A549 (cell line): ENCODE measurements around the gene TM4SF20. TPM values are rescaled to one million over a fixed set of nuclear protein-coding genes. Genes with fewer than 3 reads are reported as not detected.
A peak's percentile ranks its signal among the peaks of the same experiment; 100 is the strongest.
"Not testable (repeated sequence)": the region's sequence is repeated elsewhere in the genome, so short reads cannot be mapped to it uniquely, and the experiment has no call there.

Experiments
- ATAC-seq, 2 experiments: fragments of 200-7000 bp in 1 of 2; fragments of >200 bp in 1 of 2; cut with Nextera tagmentation in 1 of 2; cut with Tn5 transposase in 1 of 2; 3 replicates each; pipeline versions ENCODE4 v1.8.0 to v1.9.1; 2018 to 2020; ENCODE audit warnings: mild to moderate bottlenecking in 1 of 2, moderate library complexity in 1 of 2
- CTCF ChIA-PET: fragments of 300-600 bp; sonication (Branson Sonifier 250); formaldehyde crosslinking; extraction: SDS; loops from one replicate; lab custom pipeline; 2021; ENCODE audit warnings: antibody characterized with exemption, inconsistent platforms; lab: Yijun Ruan, JAX
- POLR2A ChIA-PET: fragments of 350-600 bp; formaldehyde crosslinking; extraction: SDS; loops from one replicate; lab custom pipeline; 2021; ENCODE audit warnings: antibody characterized with exemption, inconsistent platforms; lab: Yijun Ruan, JAX
- DNase-seq, 2 experiments: peaks; one replicate each; pipeline versions ENCODE4 v3.0.0 to v3.0.0-alpha.2; 2011 to 2016; ENCODE audit warnings: low read depth in 1 of 2, low spot score in 1 of 2
- FAIRE-seq: peaks from 2 replicates; lab custom pipeline; 2011; peaks lifted over from hg19 to GRCh38; lab: Jason Lieb, UNC
- H3K27ac ChIP-seq, 2 experiments: fragments of >200 bp; sonication (Bioruptor Twin); formaldehyde crosslinking; 3 replicates each; pipeline ENCODE4 v1.5.1; 2016 to 2017
- H3K4me1 ChIP-seq: fragments of >200 bp; sonication (Bioruptor Twin); formaldehyde crosslinking; 3 replicates; pipeline ENCODE4 v1.6.1; 2016
- H3K4me2 ChIP-seq: fragments of >200 bp; sonication (Bioruptor Twin); formaldehyde crosslinking; 3 replicates; pipeline ENCODE4 v1.6.1; 2016
- H3K4me3 ChIP-seq: fragments of >200 bp; sonication (Bioruptor Twin); formaldehyde crosslinking; 3 replicates; pipeline ENCODE4 v1.5.1; 2016
- H3K9me3 ChIP-seq: fragments of >200 bp; sonication (Bioruptor Twin); formaldehyde crosslinking; 3 replicates; pipeline ENCODE4 v1.6.1; 2016
- CBX8 ChIP-seq: fragments of 200-600 bp; sonication (generic); IDR thresholded peaks from 2 replicates; pipeline ENCODE4 v1.6.1; 2016
- CEBPB ChIP-seq, 2 experiments: fragments of >200 bp in 1 of 2; sonication (Bioruptor Twin) in 1 of 2; formaldehyde crosslinking in 1 of 2; IDR thresholded peaks; 2 replicates each; pipeline ENCODE4 v1.6.1; 2012 to 2016
- EHMT2 ChIP-seq: fragments of 200-600 bp; sonication (generic); IDR thresholded peaks from 2 replicates; pipeline ENCODE4 v1.6.1; 2016; ENCODE audit warnings: antibody characterized with exemption, low read depth, mild to moderate bottlenecking, moderate library complexity
- FOXS1 ChIP-seq: fragments of 250-450 bp; sonication (Bioruptor Pico); IDR thresholded peaks from 2 replicates; pipeline ENCODE4 v1.5.0; 2020; ENCODE audit warnings: mild to moderate bottlenecking, moderate library complexity
- HOXB5 ChIP-seq: fragments of 250-450 bp; sonication (Bioruptor Pico); IDR thresholded peaks from 2 replicates; pipeline ENCODE4 v1.5.0; 2020; ENCODE audit warnings: mild to moderate bottlenecking, moderate library complexity
- JUN ChIP-seq, 2 experiments: fragments of >200 bp; sonication (Bioruptor Twin); formaldehyde crosslinking; IDR thresholded peaks; 2 replicates in 1 of 2; 3 replicates in 1 of 2; pipeline ENCODE4 v1.6.1; 2016 to 2017
- KDM1A ChIP-seq: fragments of 200-600 bp; sonication (generic); IDR thresholded peaks from 2 replicates; pipeline ENCODE4 v1.6.1; 2016; ENCODE audit warnings: low read depth, mild to moderate bottlenecking
- KDM5A ChIP-seq: fragments of 200-600 bp; sonication (generic); IDR thresholded peaks from 2 replicates; pipeline ENCODE4 v1.6.1; 2016; ENCODE audit warnings: antibody characterized with exemption, mild to moderate bottlenecking
- MAZ ChIP-seq: fragments of 150-350 bp; IDR thresholded peaks from 2 replicates; pipeline ENCODE4 v1.6.1; 2014; ENCODE audit warnings: antibody characterized with exemption, low read depth, low read length, borderline replicate concordance
- MYC ChIP-seq: IDR thresholded peaks from 2 replicates; pipeline ENCODE4 v1.6.1; 2012; ENCODE audit warnings: mild to moderate bottlenecking, inconsistent platforms, low read length, improper control_type of control experiment, borderline replicate concordance
- NFE2L2 ChIP-seq: fragments of 150-350 bp; conservative IDR thresholded peaks from 2 replicates; pipeline ENCODE4 v1.6.1; 2014; ENCODE audit warnings: low read length
- PHF8 ChIP-seq: fragments of 200-600 bp; sonication (generic); IDR thresholded peaks from 2 replicates; pipeline ENCODE4 v1.6.1; 2016; ENCODE audit warnings: low read depth, mild to moderate bottlenecking, antibody characterized with exemption, moderate library complexity, borderline replicate concordance
- RAD21 ChIP-seq, 2 experiments: fragments of >200 bp in 1 of 2; sonication (Bioruptor Twin) in 1 of 2; formaldehyde crosslinking in 1 of 2; IDR thresholded peaks in 1 of 2; conservative IDR thresholded peaks in 1 of 2; 2 replicates in 1 of 2; 3 replicates in 1 of 2; pipeline ENCODE4 v1.6.1; 2012 to 2018; ENCODE audit warnings: inconsistent platforms in 1 of 2
- RFX5 ChIP-seq: fragments of 450-650 bp; IDR thresholded peaks from 2 replicates; pipeline ENCODE4 v1.7.1; 2014; ENCODE audit warnings: antibody characterized with exemption, mild to moderate bottlenecking, moderate library complexity
- RNF2 ChIP-seq: fragments of 200-600 bp; sonication (generic); IDR thresholded peaks from 2 replicates; pipeline ENCODE4 v1.6.1; 2016; ENCODE audit warnings: low read depth, mild to moderate bottlenecking, antibody characterized with exemption, moderate library complexity, borderline replicate concordance
- SMC3 ChIP-seq: fragments of >200 bp; sonication (Bioruptor Twin); formaldehyde crosslinking; IDR thresholded peaks from 3 replicates; pipeline ENCODE4 v1.6.1; 2018; ENCODE audit warnings: inconsistent platforms
- ZC3H11A ChIP-seq: fragments of 450-650 bp; IDR thresholded peaks from 2 replicates; pipeline ENCODE4 v1.6.1; 2014; ENCODE audit warnings: antibody characterized with exemption, mild to moderate bottlenecking
- WGBS: methylation state at CpG from one replicate; pipeline ENCODE4 v1.1.6; 2017; ENCODE audit errors: missing lambda C conversion rate; 5-methylcytosine and 5-hydroxymethylcytosine counted together
- polyA plus RNA-seq, 4 experiments: library from polyadenylated mRNA; depleted of rRNA in 3 of 4; stranded (reverse); fragments of >200 nt; fragmentation: RNase III in 1 of 4; extraction: RNeasy Plus Mini Kit Qiagen cat#74134 plus additional on column Dnase treatment in 1 of 4; gene quantifications; 2 replicates in 3 of 4; 3 replicates in 1 of 4; pipeline ENCODE4 v1.2.3, GENCODE V29; 2011 to 2017
- TF ChIP-seq, protein P1 (sequence below): fragments of >200 bp; sonication (Bioruptor Twin); formaldehyde crosslinking; IDR thresholded peaks from 2 replicates; pipeline ENCODE4 v1.6.1; 2016
- TF ChIP-seq, protein P2 (sequence below): fragments of >200 bp; sonication (Bioruptor Twin); formaldehyde crosslinking; IDR thresholded peaks from 3 replicates; pipeline ENCODE4 v1.5.1; 2016
- TF ChIP-seq, protein P3 (sequence below): fragments of 250-450 bp; sonication (Bioruptor Pico); IDR thresholded peaks from 2 replicates; pipeline ENCODE4 v1.5.0; 2021; ENCODE audit warnings: mild to moderate bottlenecking, moderate library complexity, borderline replicate concordance

Gene TM4SF20
- polyA plus RNA-seq, 2 of the 4 experiments (the other 2 are of a cell fraction) = 59.3 to 136 TPM

DNA sequence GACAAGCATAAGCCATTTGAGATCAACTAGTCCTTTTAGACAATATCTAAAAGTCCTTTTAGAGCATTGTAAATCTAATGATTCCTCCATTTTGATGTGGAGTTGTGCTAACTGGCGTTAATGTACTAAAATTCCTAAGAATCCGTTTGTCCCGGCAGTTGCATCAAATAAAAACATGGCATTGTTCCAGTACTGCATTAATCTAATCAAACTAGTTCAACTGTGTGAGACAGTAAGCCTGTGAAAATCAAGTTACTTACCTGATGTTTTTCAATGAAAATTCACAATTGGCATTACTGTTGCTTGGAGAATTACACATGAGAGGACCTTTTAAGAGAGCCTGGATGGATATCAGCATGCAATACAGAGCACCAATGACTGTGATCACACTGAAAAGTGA is 13.3 kb downstream of the TM4SF20 start (continued):
- TF ChIP-seq, protein P1, sequence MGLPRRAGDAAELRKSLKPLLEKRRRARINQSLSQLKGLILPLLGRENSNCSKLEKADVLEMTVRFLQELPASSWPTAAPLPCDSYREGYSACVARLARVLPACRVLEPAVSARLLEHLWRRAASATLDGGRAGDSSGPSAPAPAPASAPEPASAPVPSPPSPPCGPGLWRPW = no peak
- TF ChIP-seq MAZ (no peak), RFX5 (no peak), KDM1A (no peak), NFE2L2 (no peak), JUN (IDR thresholded peaks at IDR 0.05) (no peak), CEBPB (IDR thresholded peaks at IDR 0.05) (no peak)

DNA sequence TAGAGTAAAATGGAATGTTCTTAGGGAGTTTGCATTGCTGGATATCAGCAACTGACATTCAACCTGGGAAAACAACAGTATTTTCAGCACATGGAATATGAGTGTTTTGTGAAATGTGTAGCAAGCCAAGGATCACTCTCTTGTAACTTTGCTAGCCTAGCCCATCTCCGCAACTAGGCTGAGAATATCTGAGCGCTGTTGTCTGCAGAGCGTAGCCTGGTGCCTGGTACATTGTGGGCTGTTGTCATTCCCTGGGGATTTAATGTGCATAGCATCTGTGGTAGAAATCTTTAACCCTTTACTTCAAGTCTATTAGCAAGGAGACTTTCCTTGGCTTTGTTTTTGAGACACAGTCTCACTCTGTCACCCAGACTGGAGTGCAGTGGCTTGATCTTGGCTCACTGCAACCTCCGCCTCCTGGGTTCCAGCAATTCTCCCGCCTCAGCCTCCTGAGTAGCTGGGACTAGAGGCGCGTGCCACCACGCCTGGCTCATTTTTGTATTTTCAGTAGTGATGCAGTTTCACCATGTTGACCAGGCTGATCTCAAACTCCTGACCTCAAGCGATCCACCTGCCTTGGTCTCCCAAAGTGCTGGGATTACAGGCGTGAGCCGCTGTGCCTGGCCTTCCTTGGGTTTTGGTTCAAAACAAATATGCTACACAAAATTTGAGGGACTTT is 14.4 kb downstream of the TM4SF20 start:
- H3K9me3 ChIP-seq, FAIRE-seq, DNase-seq, H3K4me3 ChIP-seq, POLR2A ChIA-PET, ATAC-seq, H3K4me2 ChIP-seq: not testable (repeated sequence)
- CTCF ChIA-PET = interaction anchor here (0.6 kb wide), 1 partner anchor 25 kb away, joined by 3 read pairs; no protein-coding TSS in a partner anchor
- WGBS = 88% methylated on average over 11 of the region's 11 CpGs
- Histone ChIP-seq H3K27ac (peak overlapping the region; percentile 80), H3K4me1 (peaks cover 57% of the 10 kb centered on the region)

DNA sequence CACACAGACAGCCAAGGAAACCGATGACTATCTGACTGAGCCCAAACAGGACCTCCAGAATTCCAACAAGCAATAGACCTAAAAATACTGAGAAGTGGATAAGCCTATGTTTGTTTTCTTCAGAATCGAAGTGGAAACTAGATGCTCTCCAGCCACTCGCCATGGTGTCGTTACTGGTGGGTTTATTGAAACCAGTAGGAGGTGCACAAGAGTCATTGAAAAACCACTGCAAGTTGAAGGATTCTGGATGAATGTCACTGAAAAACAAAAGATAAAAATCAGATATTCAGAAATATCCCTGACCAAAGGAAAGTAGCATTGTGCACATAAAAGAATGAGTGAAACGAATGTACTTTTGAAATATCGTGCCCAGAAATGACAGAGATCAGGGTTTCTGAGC is 15.3 kb downstream of the TM4SF20 start:
- H3K4me3 ChIP-seq = no peak overlapping the region
- peak; percentile 71 for TF ChIP-seq EHMT2
- no peak for TF ChIP-seq MYC
- TF ChIP-seq, protein P2, sequence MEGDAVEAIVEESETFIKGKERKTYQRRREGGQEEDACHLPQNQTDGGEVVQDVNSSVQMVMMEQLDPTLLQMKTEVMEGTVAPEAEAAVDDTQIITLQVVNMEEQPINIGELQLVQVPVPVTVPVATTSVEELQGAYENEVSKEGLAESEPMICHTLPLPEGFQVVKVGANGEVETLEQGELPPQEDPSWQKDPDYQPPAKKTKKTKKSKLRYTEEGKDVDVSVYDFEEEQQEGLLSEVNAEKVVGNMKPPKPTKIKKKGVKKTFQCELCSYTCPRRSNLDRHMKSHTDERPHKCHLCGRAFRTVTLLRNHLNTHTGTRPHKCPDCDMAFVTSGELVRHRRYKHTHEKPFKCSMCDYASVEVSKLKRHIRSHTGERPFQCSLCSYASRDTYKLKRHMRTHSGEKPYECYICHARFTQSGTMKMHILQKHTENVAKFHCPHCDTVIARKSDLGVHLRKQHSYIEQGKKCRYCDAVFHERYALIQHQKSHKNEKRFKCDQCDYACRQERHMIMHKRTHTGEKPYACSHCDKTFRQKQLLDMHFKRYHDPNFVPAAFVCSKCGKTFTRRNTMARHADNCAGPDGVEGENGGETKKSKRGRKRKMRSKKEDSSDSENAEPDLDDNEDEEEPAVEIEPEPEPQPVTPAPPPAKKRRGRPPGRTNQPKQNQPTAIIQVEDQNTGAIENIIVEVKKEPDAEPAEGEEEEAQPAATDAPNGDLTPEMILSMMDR = peak; percentile 49; the same call in 2 of the 3 replicates
- 0 out of 2 replicates have a peak, but pooled peaks have one; percentile 28 for TF ChIP-seq HOXB5 (CRISPR knock-in tag)
- no peak for TF ChIP-seq KDM5A
- TF ChIP-seq RAD21 (conservative IDR thresholded peaks at IDR 0.05 in 1 of 2, IDR thresholded peaks at IDR 0.05 in 1 of 2) = peak; percentile 57 to 73
- 0 out of 3 replicates have a peak, but pooled peaks have one; percentile 20 for TF ChIP-seq SMC3
- TF ChIP-seq RNF2 = no peak
- TF ChIP-seq, all 56 proteins: peak for 5
- DNase-seq = peak in 1 of 2 experiments; percentile 60
- ChIA-PET CTCF (no interaction called here), POLR2A (no interaction called here)
- ATAC-seq = no peak
- WGBS = 75% methylated on average over 6 of the region's 6 CpGs
- Histone ChIP-seq H3K4me1 (peaks cover 47% of the 10 kb centered on the region), H3K27ac (peak overlapping the region; percentile 80), H3K9me3 (no peaks in the 10 kb centered on the region), H3K4me2 (no peak overlapping the region)
- no peak for FAIRE-seq

DNA sequence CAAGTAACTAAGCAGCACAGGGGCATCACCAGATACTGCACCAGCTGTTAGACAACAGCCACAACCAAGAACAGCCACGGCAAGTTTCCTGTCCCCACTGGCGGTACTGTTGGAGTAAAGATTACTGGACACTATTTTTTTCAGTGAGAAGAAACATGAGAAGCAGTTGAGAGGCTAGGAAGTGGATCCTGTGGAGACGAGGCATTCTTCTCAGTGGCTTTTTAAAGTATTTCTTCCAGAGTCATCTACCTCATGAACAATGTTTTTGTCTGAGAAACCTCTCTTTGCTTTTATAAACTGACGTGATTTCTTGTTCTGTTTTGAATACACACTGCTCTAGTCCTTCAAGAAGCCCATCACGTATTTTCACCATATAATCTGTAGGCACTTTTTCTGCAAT is 18.8 kb downstream of the TM4SF20 start:
- ATAC-seq = no peak
- Histone ChIP-seq H3K27ac (0 out of 6 replicates have a peak overlapping the region, but pooled peaks of 1 of the 2 experiments have one; percentile 16), H3K4me2 (no peak overlapping the region), H3K4me1 (peaks cover 17% of the 10 kb centered on the region), H3K9me3 (no peaks in the 10 kb centered on the region), H3K4me3 (no peak overlapping the region)
- DNase-seq = no peak
- CTCF ChIA-PET = interaction anchor here (1.3 kb wide), 1 partner anchor 13 kb away, joined by 4 read pairs; no protein-coding TSS in a partner anchor
- whole genome bisulfite sequencing = 84% methylated on average over 5 of the region's 5 CpGs
- FAIRE-seq = no peak
- POLR2A ChIA-PET = no interaction called here
- no peak for TF ChIP-seq ZC3H11A
- TF ChIP-seq SMC3 = no peak
- TF ChIP-seq, protein P3, sequence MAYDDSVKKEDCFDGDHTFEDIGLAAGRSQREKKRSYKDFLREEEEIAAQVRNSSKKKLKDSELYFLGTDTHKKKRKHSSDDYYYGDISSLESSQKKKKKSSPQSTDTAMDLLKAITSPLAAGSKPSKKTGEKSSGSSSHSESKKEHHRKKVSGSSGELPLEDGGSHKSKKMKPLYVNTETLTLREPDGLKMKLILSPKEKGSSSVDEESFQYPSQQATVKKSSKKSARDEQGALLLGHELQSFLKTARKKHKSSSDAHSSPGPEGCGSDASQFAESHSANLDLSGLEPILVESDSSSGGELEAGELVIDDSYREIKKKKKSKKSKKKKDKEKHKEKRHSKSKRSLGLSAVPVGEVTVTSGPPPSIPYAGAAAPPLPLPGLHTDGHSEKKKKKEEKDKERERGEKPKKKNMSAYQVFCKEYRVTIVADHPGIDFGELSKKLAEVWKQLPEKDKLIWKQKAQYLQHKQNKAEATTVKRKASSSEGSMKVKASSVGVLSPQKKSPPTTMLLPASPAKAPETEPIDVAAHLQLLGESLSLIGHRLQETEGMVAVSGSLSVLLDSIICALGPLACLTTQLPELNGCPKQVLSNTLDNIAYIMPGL (CRISPR knock-in tag) = no peak
- TF ChIP-seq PHF8 = no peak
- no peak for TF ChIP-seq CBX8
- no peak for TF ChIP-seq FOXS1 (CRISPR knock-in tag)
- no peak for TF ChIP-seq MYC
